OCI-LY3 (cell line): Measurements from ENCODE around the gene ZBTB7C.

Experiments used
- H2AFZ ChIP-seq: fragments of 200-600, 300-600 bp; shearing (Covaris generic); 2 replicates; pipeline ENCODE4 v1.6.0; 2014; ENCODE audit warnings: antibody characterized with exemption, low read depth, low read length
- H3K27ac ChIP-seq: fragments of 200-600, 300-600 bp; sonication (generic); 2 replicates; pipeline ENCODE4 v1.5.1; 2014; ENCODE audit warnings: mild to moderate bottlenecking, low read length, moderate library complexity, mixed read lengths
- H3K27me3 ChIP-seq: fragments of 200-600, 300-600 bp; sonication (generic); 2 replicates; pipeline ENCODE4 v1.6.1; 2014; ENCODE audit warnings: low read depth, low read length, mixed read lengths
- H3K36me3 ChIP-seq: fragments of 200-600, 300-600 bp; sonication (generic); replicated peaks from 2 replicates; pipeline ENCODE3; 2014; ENCODE audit warnings: low read depth, low read length, mixed read lengths
- H3K4me1 ChIP-seq: fragments of 300-600, 200-600 bp; sonication (generic); 2 replicates; pipeline ENCODE4 v1.6.1; 2014; ENCODE audit warnings: low read length, mixed read lengths
- H3K4me2 ChIP-seq: fragments of 200-600, 300-600 bp; sonication (generic); 2 replicates; pipeline ENCODE4 v1.6.1; 2014; ENCODE audit warnings: low read length, mixed read lengths
- H3K4me3 ChIP-seq: fragments of 300-600, 200-600 bp; sonication (generic); 2 replicates; pipeline ENCODE4 v1.5.1; 2014; ENCODE audit warnings: antibody characterized with exemption, mild to moderate bottlenecking, low read length, moderate library complexity
- H3K79me2 ChIP-seq: fragments of 300-600, 200-600 bp; shearing (Covaris generic); 2 replicates; pipeline ENCODE4 v1.6.1; 2014; ENCODE audit warnings: mild to moderate bottlenecking, low read length, mixed read lengths
- H3K9ac ChIP-seq: fragments of 300-600, 200-600 bp; shearing (Covaris generic); 2 replicates; pipeline ENCODE4 v1.6.0; 2014; ENCODE audit warnings: mild to moderate bottlenecking, low read length, moderate library complexity
- H3K9me3 ChIP-seq: fragments of 200-600, 300-600 bp; shearing (Covaris generic); 2 replicates; pipeline ENCODE4 v1.6.1; 2014; ENCODE audit warnings: low read length, mixed read lengths; ENCODE audit not compliant: insufficient read depth
- H4K20me1 ChIP-seq: fragments of 200-600, 300-600 bp; sonication (generic); 2 replicates; pipeline ENCODE4 v1.6.1; 2016; ENCODE audit warnings: low read length, mixed read lengths; ENCODE audit not compliant: insufficient read depth
- EZH2phosphoT487 ChIP-seq: fragments of 200-600 bp; shearing (Covaris generic); IDR thresholded peaks from 2 replicates; pipeline ENCODE4 v1.6.1; 2018; ENCODE audit warnings: antibody characterized with exemption, mixed run types, low read depth
- TF ChIP-seq, protein P1 (sequence below): fragments of 200-600, 300-600 bp; sonication (generic); IDR thresholded peaks from 2 replicates; pipeline ENCODE4 v1.5.1; 2014; ENCODE audit warnings: antibody characterized with exemption, low read length, low read depth

ZBTB7C gene

DNA sequence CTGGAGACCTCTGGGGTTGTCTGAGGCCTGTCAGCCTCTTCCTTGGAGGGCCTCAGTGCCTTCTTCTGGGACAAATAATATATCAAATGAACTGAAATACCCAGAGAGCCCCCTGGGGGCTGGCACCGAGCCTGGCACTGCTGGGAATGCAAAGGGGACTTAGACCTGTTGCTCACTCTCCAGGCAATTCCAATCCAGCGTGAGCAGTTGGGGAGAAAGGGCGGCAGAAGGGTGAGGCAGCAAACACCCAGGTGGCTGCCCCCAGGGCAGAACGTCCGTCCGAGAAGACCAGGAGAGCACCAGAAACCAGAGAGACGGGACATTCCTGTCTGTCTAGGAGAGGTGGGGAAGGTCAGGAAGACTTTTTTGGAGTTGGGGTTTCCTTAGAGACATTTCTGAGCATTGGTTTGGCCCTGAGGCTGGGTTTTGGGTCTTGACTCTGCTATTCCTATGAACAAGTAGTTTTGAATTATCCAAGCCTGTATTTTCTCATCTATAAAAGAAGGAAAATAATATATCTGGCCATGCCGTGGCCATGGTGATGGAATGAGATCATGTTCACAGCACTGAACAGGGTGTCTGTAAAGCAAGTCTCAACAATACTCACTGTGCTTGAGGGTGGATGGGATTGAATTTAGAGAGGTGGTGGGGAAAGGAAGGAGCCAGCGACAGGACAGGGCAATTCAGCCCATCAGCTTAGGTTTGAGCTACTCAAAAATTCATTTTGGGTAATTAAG, 44.3 kb upstream of the ZBTB7C start:
- Histone ChIP-seq H3K4me2 (no peak overlapping the region), H3K27ac (no peak overlapping the region), H3K36me3 (no peaks in the 10 kb centered on the region), H3K9ac (no peak overlapping the region), H3K79me2 (no peaks in the 10 kb centered on the region), H3K4me3 (no peak overlapping the region), H3K27me3 (peaks cover 35% of the 10 kb centered on the region), H3K9me3 (no peaks in the 10 kb centered on the region), H4K20me1 (no peaks in the 10 kb centered on the region), H3K4me1 (peaks cover 6% of the 10 kb centered on the region), H2AFZ (0 out of 2 replicates have a peak overlapping the region, but pooled peaks have one; percentile 3)
- TF ChIP-seq, protein P1, sequence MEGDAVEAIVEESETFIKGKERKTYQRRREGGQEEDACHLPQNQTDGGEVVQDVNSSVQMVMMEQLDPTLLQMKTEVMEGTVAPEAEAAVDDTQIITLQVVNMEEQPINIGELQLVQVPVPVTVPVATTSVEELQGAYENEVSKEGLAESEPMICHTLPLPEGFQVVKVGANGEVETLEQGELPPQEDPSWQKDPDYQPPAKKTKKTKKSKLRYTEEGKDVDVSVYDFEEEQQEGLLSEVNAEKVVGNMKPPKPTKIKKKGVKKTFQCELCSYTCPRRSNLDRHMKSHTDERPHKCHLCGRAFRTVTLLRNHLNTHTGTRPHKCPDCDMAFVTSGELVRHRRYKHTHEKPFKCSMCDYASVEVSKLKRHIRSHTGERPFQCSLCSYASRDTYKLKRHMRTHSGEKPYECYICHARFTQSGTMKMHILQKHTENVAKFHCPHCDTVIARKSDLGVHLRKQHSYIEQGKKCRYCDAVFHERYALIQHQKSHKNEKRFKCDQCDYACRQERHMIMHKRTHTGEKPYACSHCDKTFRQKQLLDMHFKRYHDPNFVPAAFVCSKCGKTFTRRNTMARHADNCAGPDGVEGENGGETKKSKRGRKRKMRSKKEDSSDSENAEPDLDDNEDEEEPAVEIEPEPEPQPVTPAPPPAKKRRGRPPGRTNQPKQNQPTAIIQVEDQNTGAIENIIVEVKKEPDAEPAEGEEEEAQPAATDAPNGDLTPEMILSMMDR = no peak
- TF ChIP-seq EZH2phosphoT487 = no peak

DNA sequence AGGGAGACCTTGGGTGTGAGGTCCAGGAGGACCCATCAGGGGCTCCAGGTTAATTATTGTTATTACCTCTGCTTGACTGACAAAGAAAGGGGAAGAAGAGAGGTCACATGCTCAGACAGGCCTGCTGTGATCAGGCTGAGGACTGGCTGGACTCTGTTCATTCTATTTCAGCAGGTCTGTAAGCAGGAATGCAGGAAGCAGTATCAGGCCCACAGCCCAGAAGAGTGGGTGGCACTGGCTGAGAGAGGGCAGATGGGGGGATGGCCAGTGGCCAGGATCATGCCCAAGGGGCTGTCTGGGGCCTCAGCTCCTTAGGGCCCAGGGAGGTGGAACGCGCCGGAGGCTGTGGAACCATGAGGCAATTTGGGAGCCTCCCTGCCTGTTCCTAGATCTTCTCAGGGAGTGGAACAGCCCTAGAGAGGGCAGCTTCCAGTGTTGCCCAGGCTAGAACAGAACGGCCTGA, 43.7 kb upstream of the ZBTB7C start:
- H3K27me3 ChIP-seq = peaks cover 35% of the 10 kb centered on the region
- no peak overlapping the region for H3K4me3 ChIP-seq
- no peak overlapping the region for H3K27ac ChIP-seq
- no peaks in the 10 kb centered on the region for H4K20me1 ChIP-seq
- no peak overlapping the region for H3K9ac ChIP-seq
- H3K36me3 ChIP-seq = no peaks in the 10 kb centered on the region
- TF ChIP-seq EZH2phosphoT487 = no peak
- TF ChIP-seq, protein P1 = no peak
- H3K4me1 ChIP-seq = peaks cover 6% of the 10 kb centered on the region
- no peaks in the 10 kb centered on the region for H3K79me2 ChIP-seq
- no peak overlapping the region for H3K4me2 ChIP-seq
- no peaks in the 10 kb centered on the region for H3K9me3 ChIP-seq
- peak overlapping the region; percentile 3; the same call in 1 of the 2 replicates for H2AFZ ChIP-seq

DNA sequence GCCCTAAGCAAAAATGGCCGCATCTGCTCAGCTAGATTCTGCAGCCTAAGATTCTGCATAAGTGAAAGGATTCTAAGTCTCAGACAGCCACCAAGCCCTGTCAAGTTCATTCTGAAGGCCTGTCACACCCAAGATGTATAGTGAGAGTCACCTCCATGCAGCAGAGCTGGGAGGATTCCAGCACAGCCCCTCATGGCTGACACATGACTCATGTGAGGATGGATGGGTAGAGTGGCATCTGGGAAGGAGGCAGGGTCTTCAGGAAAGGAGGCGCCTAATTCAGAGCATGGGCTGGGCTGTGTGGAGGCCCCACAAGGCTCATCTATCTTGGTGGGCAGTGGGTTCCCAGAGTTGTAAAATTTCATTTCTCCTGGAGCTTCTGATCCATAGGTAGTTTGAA, 41.5 kb upstream of the ZBTB7C start:
- Histone ChIP-seq H2AFZ (no peak overlapping the region), H3K9ac (no peak overlapping the region), H4K20me1 (no peaks in the 10 kb centered on the region), H3K9me3 (no peaks in the 10 kb centered on the region), H3K27ac (no peak overlapping the region), H3K27me3 (peaks cover 35% of the 10 kb centered on the region), H3K4me3 (no peak overlapping the region), H3K36me3 (no peaks in the 10 kb centered on the region), H3K4me1 (peaks cover 9% of the 10 kb centered on the region), H3K79me2 (no peaks in the 10 kb centered on the region), H3K4me2 (no peak overlapping the region)
- no peak for TF ChIP-seq EZH2phosphoT487
- TF ChIP-seq, protein P1 = no peak

DNA sequence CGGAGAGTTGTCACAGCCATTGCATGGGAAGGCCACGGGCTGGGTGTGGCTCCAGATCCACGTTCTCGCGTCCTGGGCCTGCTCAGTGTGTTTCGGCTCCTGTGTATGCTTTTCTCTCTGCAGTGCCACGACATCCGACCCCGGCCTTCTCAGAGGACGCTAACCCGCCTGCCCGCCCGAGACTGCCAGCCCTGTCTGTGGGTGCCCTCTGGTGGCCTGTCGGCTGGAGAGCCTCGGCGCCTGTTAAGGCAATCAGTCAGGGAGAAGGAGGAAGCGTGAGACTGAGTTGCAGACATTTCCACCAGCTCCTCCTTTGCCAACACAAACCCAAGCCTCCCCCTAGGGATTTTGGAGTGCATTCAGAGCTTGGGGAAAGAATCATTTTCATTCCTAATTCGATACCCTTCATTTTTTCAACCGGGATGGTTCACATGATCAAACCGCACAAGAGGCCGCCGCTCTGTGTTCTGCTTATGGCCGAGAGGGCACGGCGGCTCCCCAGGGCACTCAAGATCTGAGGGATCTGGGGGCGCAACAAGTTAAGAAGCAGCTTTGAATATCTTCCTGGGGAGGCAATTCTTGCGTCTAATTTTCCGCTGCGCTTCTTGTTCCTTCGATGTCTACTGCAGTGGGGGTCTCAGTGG, 37.5 kb upstream of the ZBTB7C start:
- Histone ChIP-seq H2AFZ (peak overlapping the region; percentile 94), H3K4me3 (peak overlapping the region; percentile 63)
- TF ChIP-seq, protein P1 = peak; percentile 100
- TF ChIP-seq EZH2phosphoT487 = no peak

More for the DNA sequence above, 37.5 kb upstream of the ZBTB7C start:
- H3K79me2 ChIP-seq = no peaks in the 10 kb centered on the region
- H3K4me1 ChIP-seq = peaks cover 3% of the 10 kb centered on the region; the same call in 1 of the 2 replicates
- H3K36me3 ChIP-seq = no peaks in the 10 kb centered on the region
- H3K9ac ChIP-seq = peak overlapping the region; percentile 36; the same call in 1 of the 2 replicates
- peak overlapping the region; percentile 86 for H3K4me2 ChIP-seq
- H3K27me3 ChIP-seq = peaks cover 44% of the 10 kb centered on the region
- no peaks in the 10 kb centered on the region for H4K20me1 ChIP-seq
- no peaks in the 10 kb centered on the region for H3K9me3 ChIP-seq
- H3K27ac ChIP-seq = no peak overlapping the region
